Sigmoid colon (tissue), 3 donors: ENCODE measurements around the gene SP5.
"Not testable (repeated sequence)": the region's sequence is repeated elsewhere in the genome, so short reads cannot be mapped to it uniquely, and the experiment has no call there.

Source experiments
- POLR2A ChIP-seq, 2 donors: fragments of 450-650 bp; IDR thresholded peaks; one replicate each; pipeline ENCODE4 v1.6.1; 2016; ENCODE audit warnings: antibody characterized with exemption in 2 of 2, mild to moderate bottlenecking in 2 of 2, moderate library complexity in 2 of 2
- TF ChIP-seq, protein P1 (sequence below), 4 experiments: fragments of 450-650 bp in 3 of 4; fragments of 200-600 bp in 1 of 4; IDR thresholded peaks; one replicate each; pipeline ENCODE4 v1.5.1; 2016 to 2019; ENCODE audit warnings: antibody characterized with exemption in 4 of 4, mild to moderate bottlenecking in 3 of 4, moderate library complexity in 2 of 4

DNA sequence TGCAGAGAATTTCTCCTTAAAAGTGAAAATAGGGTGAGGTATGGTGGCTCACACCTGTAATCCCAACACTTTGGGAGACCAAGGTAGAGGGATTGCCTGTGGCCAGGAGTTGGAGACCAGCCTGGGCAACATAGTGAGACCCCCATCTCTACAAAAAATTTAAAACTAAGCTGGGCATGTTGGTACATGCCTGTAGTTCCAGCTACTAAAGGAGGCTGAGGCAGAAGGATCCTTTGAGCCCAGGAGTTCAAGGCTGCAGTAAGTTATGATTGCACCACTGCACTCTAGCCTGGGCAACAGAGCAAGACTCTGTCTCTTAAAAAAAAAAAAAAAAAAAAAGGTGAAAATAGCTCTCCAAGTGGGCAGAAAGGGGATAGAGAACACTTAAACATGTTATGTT, 40.9 kb upstream of the SP5 start:
- TF ChIP-seq, protein P1, sequence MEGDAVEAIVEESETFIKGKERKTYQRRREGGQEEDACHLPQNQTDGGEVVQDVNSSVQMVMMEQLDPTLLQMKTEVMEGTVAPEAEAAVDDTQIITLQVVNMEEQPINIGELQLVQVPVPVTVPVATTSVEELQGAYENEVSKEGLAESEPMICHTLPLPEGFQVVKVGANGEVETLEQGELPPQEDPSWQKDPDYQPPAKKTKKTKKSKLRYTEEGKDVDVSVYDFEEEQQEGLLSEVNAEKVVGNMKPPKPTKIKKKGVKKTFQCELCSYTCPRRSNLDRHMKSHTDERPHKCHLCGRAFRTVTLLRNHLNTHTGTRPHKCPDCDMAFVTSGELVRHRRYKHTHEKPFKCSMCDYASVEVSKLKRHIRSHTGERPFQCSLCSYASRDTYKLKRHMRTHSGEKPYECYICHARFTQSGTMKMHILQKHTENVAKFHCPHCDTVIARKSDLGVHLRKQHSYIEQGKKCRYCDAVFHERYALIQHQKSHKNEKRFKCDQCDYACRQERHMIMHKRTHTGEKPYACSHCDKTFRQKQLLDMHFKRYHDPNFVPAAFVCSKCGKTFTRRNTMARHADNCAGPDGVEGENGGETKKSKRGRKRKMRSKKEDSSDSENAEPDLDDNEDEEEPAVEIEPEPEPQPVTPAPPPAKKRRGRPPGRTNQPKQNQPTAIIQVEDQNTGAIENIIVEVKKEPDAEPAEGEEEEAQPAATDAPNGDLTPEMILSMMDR (IDR thresholded peaks at IDR 0.05): not testable (repeated sequence)
- not testable (repeated sequence) for TF ChIP-seq POLR2A (IDR thresholded peaks at IDR 0.05)
